ENCODE measurements around the gene TRIM9. TPM values are rescaled to one million over a fixed set of nuclear protein-coding genes. Genes with fewer than 3 reads are reported as not detected.

The TRIM9 gene
- total and polyA plus RNA-seq, 2 of the 4 experiments (the other 2 are of a cell fraction), result under 0.01 to 0.09 TPM

DNA sequence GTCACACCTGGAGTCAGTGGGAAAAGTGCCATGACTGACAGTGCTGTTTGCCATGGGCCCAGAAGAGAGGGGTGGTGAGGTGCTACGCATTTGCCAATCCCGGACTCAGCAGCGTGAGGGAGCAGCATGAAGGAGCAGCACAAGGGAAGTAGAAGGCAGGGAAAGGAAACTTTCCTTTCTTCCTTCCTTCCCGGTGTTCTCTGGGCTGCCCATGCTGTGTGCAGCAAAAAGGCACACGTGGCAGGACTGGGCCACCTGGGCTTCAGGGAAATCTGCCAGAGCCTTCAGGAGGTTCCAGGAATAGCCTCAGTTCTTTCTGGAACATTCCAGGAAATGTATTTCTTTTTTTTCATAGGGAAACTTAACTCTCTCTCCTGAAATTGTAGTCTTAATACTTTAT, 23.0 kb downstream of the TRIM9 start:
- H3K18ac ChIP-seq (ENCODE audit: low read depth, low read length), result no peak overlapping the region
- no peak overlapping the region for H2AK9ac ChIP-seq (replicated peaks; ENCODE audit: low read depth, low read length, poor library complexity)
- no TSS peak for BruUV-seq (replicated peaks)
- H4K91ac ChIP-seq (ENCODE audit: insufficient read depth, low read depth, low read length), result no peak overlapping the region
- H3K9me1 ChIP-seq (ENCODE audit: insufficient read depth, low read length), result no peaks in the 10 kb centered on the region
- H2AK5ac ChIP-seq (ENCODE audit: low read depth, low read length), result no peak overlapping the region
- in situ Hi-C loops (cut with MboI; ENCODE audit: low sequenced_read_pairs), result no loop called here
- H3K9me3 ChIP-seq (ENCODE audit: control insufficient read depth, insufficient read depth, low read length), result no peaks in the 10 kb centered on the region
- no peak overlapping the region for H3K4me3 ChIP-seq (ENCODE audit: insufficient read depth, low read depth, low read length)
- no peak overlapping the region for H4K5ac ChIP-seq (ENCODE audit: low read depth, low read length)
- H4K20me1 ChIP-seq (ENCODE audit: insufficient read depth, low read length), result no peaks in the 10 kb centered on the region
- H2BK20ac ChIP-seq (ENCODE audit: low read depth, low read length), result no peak overlapping the region
- H3K27me3 ChIP-seq (ENCODE audit: control insufficient read depth, insufficient read depth, low read length), result peaks cover 22% of the 10 kb centered on the region
- dilution Hi-C loops (cut with HindIII; ENCODE audit: low sequenced_read_pairs, unreplicated experiment), result no loop called here
- ChIA-PET CTCF (no interaction called here), POLR2A (ENCODE audit: unreplicated experiment) (no interaction called here)
- no peak overlapping the region for H3K4ac ChIP-seq (ENCODE audit: low read depth, low read length)
- no peak overlapping the region for H2BK5ac ChIP-seq (ENCODE audit: low read depth, low read length, poor library complexity, severe bottlenecking)
- H3K4me1 ChIP-seq (ENCODE audit: control insufficient read depth, insufficient read depth, low read length), result no peaks in the 10 kb centered on the region
- no peak overlapping the region for H4K8ac ChIP-seq (ENCODE audit: low read depth in 2 of 2, low read length in 2 of 2)
- H3K27ac ChIP-seq (ENCODE audit: insufficient read depth, low read length), result no peak overlapping the region
- no peak overlapping the region for H3K9ac ChIP-seq (ENCODE audit: low read depth, low read length)
- H3K56ac ChIP-seq (ENCODE audit: extremely low read depth, insufficient read depth, low read length), result no peak overlapping the region
- TF ChIP-seq CHD1 (IDR thresholded peaks at IDR 0.05; ENCODE audit: low read depth, low read length) (no peak), RFX5 (IDR thresholded peaks at IDR 0.05; ENCODE audit: low read depth, low read length) (no peak), MAFK (IDR thresholded peaks at IDR 0.05; ENCODE audit: low read depth, low read length) (no peak), BHLHE40 (IDR thresholded peaks at IDR 0.05; ENCODE audit: low read depth, low read length) (no peak), MXI1 (IDR thresholded peaks at IDR 0.05; ENCODE audit: borderline replicate concordance, low read depth, low read length) (no peak), POLR2A (IDR thresholded peaks at IDR 0.05; ENCODE audit: low read depth, low read length) (no peak), CTCF (conservative IDR thresholded peaks at IDR 0.05; ENCODE audit: low read depth, low read length) (no peak), CEBPB (IDR thresholded peaks at IDR 0.05; ENCODE audit: low read depth, low read length) (no peak), NFE2L2 (IDR thresholded peaks at IDR 0.05; ENCODE audit: low read depth, low read length) (no peak), FOS (IDR thresholded peaks at IDR 0.05; ENCODE audit: low read depth, low read length) (no peak), SMC3 (IDR thresholded peaks at IDR 0.05; ENCODE audit: low read depth, low read length) (no peak), RCOR1 (IDR thresholded peaks at IDR 0.05; ENCODE audit: insufficient replicate concordance, low read length) (no peak), RAD21 (IDR thresholded peaks at IDR 0.05; ENCODE audit: low read length) (no peak), MAZ (IDR thresholded peaks at IDR 0.05; ENCODE audit: borderline replicate concordance, low read depth, low read length) (no peak)
- TF ChIP-seq, protein P1, sequence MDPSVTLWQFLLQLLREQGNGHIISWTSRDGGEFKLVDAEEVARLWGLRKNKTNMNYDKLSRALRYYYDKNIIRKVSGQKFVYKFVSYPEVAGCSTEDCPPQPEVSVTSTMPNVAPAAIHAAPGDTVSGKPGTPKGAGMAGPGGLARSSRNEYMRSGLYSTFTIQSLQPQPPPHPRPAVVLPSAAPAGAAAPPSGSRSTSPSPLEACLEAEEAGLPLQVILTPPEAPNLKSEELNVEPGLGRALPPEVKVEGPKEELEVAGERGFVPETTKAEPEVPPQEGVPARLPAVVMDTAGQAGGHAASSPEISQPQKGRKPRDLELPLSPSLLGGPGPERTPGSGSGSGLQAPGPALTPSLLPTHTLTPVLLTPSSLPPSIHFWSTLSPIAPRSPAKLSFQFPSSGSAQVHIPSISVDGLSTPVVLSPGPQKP (IDR thresholded peaks at IDR 0.05; ENCODE audit: borderline replicate concordance, low read depth, low read length), result no peak
- TF ChIP-seq, protein P2, sequence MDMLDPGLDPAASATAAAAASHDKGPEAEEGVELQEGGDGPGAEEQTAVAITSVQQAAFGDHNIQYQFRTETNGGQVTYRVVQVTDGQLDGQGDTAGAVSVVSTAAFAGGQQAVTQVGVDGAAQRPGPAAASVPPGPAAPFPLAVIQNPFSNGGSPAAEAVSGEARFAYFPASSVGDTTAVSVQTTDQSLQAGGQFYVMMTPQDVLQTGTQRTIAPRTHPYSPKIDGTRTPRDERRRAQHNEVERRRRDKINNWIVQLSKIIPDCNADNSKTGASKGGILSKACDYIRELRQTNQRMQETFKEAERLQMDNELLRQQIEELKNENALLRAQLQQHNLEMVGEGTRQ (IDR thresholded peaks at IDR 0.05; ENCODE audit: low read depth, low read length), result no peak
- H2BK15ac ChIP-seq (ENCODE audit: low read depth, low read length), result no peak overlapping the region
- no peak overlapping the region for H3K4me2 ChIP-seq (ENCODE audit: low read depth, low read length)
- ATAC-seq (ENCODE audit: low read depth) (no peak), DNase-seq (no peak)
- no peak overlapping the region for H2BK120ac ChIP-seq (ENCODE audit: low read depth, low read length)
- WGBS, 2 experiments (ENCODE audit: extremely low coverage in 2 of 2, insufficient read length in 1 of 2), result no CpG with 5 or more reads among the region's 5 CpGs
- no peak overlapping the region for H3K23ac ChIP-seq (ENCODE audit: low read depth, low read length)
- H2AFZ ChIP-seq (replicated peaks; ENCODE audit: low read length, poor library complexity), result no peak overlapping the region
- intact Hi-C loops (cut with micrococcal nuclease), result no loop called here
- H3K36me3 ChIP-seq (ENCODE audit: control insufficient read depth, insufficient read depth, low read length), result no peaks in the 10 kb centered on the region
- H3K79me1 ChIP-seq (ENCODE audit: low read depth in 1 of 2, low read length in 2 of 2), result no peaks in the 10 kb centered on the region
- H3K14ac ChIP-seq (replicated peaks; ENCODE audit: low read depth, low read length), result no peak overlapping the region

Measured in IMR-90 (cell line).